Effector CD8-positive, alpha-beta T cell (primary cell): ENCODE results near the gene CSMD2.
A peak's percentile ranks its signal among the peaks of the same experiment; 100 is the strongest.

Experiments
- DNase-seq: peaks from one replicate; lab custom pipeline; 2025; lab: John Stamatoyannopoulos, UW

CSMD2 gene

DNA sequence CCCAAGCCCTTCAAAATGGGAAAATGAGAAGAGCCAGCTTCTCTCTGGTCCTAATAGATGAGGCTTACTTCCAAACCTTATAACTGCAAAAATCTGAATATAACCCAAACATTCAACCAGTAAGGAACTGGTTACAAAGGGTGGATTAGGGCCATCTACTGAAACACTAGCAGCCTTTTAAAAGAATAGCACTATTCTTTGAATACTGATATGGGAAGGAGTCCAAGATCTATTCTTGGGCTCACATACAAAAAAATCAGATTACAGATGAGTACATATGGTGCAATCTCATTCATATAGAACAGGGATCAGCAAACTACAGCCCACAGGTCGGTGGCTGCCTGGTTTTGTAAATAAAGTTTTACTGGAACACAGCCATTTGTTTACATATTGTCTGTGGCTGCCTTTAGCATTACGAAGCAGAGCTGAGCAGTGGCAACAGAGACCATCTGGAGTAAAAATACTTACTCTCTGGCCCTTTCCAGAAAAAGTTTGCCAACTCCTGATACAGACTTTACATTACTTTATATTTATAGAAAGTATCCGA, 524.8 kb downstream of the CSMD2 start:
- DNase-seq: no peak

- no peak for DNase-seq
Measured at GRCh38 chr1:33637846-33638440, 527.1 kb downstream of the CSMD2 start.

DNA sequence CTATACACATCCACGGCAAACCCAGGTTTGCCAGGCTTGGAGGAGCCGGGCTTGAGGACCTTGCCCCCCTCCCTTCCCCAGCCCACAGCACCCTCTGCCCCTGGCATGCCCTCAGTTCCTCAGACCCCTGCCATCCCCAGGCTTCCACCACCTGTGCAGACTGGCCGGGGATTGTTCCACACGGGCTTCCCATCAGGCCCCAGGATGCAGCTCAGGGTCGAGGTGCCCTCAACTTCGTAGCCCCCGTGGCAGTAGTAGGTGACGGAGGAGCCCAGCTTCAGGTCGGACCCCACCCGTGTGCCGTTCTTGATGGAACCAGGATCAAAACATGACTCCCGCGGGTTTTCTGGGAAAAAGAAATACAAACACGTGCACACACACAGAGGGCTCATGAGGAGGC, 528.8 kb downstream of the CSMD2 start:
- DNase-seq: no peak

- no peak for DNase-seq
Measured at GRCh38 chr1:33635336-33636012, 529.6 kb downstream of the CSMD2 start.

DNA sequence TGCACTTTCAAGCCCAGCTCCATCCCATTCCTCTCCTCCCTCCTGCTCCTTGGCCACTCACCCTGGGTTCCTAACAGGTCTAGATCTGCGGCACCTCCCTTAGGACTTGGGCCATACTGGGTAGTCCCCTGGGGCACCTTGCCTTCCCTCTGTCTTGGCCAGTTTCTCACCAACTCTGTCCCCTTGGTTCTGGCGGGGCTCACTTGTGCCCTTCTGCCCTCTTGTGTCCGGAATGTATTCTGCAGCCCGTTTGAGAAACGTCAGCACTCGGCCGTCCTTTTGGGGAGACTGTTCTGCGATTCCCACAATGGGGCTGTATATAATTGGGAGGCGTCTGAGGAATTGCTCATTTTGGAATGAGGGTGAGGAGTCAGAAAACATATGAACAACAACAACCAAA, 530.2 kb downstream of the CSMD2 start:
- no peak for DNase-seq

- DNase-seq: no peak
Measured at GRCh38 chr1:33634143-33634542, 530.9 kb downstream of the CSMD2 start.

DNA sequence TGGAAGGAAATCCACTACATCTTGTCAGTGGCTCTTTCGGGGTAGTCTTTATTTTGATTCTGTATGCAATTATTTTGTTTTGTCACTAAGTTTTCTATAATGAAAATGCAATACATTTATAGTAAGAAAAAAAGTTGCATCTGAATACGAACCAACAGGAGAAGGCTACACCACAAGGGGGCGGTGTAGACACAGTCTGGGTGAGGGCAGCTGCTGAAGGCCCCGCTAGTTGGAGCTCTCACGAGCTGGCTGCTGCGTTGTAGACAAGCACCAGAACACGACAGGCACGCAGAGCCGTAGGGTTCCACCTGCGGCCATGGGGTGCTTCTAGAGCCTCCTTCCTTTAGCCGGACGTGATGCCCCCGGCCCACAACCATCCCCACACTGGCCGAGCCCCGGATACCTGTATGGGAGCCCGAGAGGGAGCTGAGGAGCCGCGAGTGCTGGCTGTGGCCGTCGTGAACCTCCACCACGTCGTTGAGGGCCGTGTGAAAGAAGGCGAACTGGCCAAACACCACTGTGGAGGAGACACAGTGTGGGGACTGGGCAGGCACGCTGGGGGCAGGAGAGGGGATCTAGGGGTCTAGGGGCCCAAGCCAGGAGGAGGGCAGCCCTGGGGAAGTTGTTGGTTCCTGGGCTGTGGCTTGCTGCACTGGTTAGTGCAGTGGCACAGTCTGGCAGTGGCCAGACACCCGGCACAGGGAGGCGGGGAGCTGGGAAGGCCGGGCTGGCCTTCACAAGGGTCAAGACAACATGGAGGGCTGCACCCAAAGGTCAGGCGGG, 531.8 kb downstream of the CSMD2 start:
- peak; percentile 67 for DNase-seq

DNA sequence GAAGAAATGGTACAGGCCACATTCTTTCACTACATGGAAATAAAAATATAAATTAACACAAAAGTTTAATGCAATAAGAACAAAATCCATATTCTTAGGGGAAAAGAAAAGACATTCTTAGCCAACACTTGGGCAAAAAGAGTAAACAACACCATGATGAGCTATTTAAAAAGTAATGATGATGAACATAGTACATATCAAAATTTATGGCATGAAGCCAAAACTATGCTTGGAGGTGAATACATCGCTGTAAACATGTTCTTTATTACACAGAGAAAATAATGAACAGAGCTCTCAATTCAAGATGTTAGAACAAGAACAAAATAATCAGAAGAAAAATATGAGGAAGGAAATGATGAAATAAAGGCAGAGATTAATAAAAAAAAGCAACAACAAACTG, 534.3 kb downstream of the CSMD2 start:
- no peak for DNase-seq

DNA sequence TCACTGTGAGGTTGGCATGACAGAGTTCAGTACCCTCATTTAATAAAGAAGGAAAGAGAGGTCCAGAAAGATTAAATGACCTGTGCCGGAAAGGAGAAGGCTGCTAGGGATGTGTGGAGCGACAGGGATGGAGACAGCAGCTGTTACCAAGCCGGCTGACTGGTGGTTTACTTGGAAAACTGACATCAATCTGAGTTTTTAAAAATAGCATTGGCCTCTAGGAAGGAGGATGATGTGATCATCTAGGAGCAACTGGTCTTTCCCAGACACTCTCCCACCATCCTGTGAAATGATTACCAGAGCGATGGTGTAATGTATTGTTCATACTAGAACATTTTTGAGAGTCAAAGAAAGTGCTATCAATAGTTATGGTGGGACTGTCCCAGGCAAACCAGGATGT, 538.2 kb downstream of the CSMD2 start:
- no peak for DNase-seq

GRCh38 chr1:33624991-33625870, 539.8 kb downstream of the CSMD2 start:
- no peak for DNase-seq

DNA sequence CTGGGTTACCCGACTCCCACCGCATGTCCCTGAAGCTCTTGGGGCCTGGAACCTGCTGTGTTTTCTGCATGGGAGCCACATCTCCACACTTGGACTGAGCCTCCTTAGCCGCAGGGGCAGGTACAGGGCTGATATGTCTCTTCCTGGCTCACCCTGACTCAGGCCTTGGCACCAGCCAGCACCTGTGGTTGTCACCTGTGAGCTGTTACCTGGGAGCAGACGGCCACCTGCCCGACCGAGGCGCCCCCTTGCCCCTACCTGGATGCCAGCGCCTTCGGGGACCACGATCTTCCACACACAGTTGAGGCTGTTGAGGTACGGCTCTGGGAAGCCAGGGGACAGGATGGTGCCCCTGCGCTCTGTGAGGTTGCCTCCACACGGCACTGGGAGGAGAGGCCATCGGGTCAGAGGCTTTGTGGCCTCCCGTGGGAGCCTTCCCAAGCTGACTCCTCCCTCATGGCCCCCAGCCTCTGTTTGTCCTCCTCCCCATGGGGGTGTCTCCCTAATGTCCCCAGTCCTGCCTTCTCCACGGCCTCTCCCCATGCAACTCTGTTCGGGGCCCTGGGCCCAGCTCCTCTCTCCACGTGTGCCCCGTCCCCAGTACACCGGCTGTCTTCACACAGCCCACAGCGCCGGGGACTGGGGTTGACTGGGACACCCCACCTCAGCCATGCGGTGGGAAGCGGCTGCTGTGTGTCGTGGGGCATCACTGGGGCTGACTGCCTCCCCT, 540.6 kb downstream of the CSMD2 start:
- DNase-seq: no peak

DNA sequence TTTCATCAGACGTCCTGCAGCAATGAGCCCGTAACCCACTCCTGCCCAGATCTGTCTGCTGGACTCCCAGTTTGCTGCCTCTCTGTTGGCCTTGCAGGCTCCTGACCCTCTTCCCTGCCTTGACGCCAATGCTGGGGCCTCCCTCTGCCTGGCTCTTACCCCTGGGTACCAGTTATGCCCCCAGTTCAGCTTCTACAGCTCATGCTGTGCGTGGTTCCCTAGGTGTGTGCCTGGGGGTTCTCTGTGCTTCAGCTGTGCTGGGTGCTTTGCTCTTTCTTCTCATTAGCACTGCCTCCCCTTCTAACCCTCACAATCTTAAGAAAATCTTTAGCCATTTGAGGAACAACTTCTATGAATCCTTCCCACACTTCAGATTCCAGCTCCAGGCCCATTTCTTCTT, 541.2 kb downstream of the CSMD2 start:
- DNase-seq: no peak

DNA sequence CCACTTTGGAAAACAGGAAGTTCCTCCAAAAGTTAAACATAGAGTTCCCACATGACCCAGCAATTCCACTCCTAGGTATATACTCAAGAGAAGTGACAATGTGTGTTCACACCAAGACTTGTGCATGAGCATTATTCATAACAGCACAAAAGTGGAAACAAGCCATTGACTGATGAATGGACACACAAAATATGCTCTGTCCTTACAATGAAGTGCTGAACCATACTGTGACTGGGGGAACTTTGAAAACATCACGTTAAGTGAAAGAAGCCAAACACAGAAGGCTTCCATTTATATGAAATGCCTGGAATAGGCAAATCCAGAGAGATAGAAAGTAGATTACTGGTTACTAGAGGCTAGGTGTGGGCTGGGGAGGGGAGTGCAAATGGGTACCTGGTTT, 542.3 kb downstream of the CSMD2 start:
- DNase-seq: no peak

DNA sequence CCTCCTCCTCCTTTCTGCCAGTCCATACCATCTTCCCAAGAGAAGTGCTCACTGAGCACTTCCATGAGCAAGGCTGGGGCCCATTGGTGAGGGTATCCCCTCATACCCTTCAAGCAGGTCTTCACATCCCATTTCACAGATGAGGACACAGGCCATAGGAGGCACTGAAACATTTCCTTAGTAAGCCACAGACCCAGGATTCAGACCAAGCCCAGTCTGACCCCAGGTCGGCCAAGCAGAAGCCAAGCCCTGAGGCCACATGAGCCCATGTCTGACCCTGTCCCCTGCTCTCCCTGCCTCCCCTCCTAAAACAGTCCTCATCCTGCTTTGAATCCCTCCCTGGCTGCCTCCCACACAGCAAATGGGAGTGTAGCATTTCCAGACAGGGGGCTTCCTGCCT, 546.4 kb downstream of the CSMD2 start:
- no peak for DNase-seq

GRCh38 chr1:33617451-33617850, 547.6 kb downstream of the CSMD2 start:
- DNase-seq: no peak

GRCh38 chr1:33616780-33617179, 548.2 kb downstream of the CSMD2 start:
- DNase-seq: no peak

DNA sequence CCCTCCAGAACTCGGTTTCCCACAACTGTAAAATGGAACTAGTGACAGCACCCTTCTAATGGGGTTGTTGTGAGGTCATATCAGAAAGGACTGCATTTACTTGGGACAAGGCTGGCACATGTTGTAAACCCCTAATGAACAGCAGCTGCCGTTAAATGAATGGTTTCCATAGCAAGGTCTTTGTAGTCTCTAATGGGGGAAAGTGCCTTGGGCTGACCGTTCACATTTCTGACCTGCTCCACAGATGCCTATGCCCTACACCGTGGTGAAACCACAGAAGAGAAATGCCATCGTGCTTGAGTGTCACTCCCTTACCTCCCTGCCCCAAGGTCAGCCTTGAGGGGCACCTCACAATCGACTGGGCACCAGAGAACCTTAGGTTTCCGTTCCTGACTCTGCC, 549.5 kb downstream of the CSMD2 start:
- no peak for DNase-seq

GRCh38 chr1:33610864-33611455, 554.1 kb downstream of the CSMD2 start:
- DNase-seq: no peak

- no peak for DNase-seq
Measured at GRCh38 chr1:33610391-33610790, 554.6 kb downstream of the CSMD2 start.

DNA sequence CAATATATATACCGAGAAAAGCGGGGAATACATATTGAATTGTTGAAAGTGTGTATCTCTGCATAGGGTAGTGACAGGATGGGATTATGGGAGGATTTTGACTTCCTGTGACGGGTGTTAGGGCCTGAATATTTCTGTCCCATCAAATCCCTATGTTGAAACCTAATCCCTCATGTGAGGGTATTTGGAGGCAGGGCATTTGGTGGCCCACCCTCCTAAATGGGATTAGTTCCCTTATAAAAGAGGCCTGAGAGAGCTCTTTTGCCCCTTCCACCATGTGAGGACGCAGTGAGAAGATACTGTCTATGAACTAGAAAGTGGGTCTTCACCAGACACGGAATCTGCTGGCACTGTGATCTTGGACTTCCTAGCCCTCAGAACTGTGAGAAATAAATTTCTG, 555.3 kb downstream of the CSMD2 start:
- no peak for DNase-seq
